Activated CD4-positive, alpha-beta T cell treated with anti-CD3 and anti-CD28 coated beads, Interleukin-2, amount 50 U/mL, for 48 hours (primary cell): ENCODE data around the gene TATDN3.
"Not testable (repeated sequence)": the region's sequence is repeated elsewhere in the genome, so short reads cannot be mapped to it uniquely, and the experiment has no call there.

Source experiments
- DNase-seq, 2 experiments: peaks; one replicate each; pipeline ENCODE4 v3.0.0-alpha.2; 2020

Gene TATDN3

DNA sequence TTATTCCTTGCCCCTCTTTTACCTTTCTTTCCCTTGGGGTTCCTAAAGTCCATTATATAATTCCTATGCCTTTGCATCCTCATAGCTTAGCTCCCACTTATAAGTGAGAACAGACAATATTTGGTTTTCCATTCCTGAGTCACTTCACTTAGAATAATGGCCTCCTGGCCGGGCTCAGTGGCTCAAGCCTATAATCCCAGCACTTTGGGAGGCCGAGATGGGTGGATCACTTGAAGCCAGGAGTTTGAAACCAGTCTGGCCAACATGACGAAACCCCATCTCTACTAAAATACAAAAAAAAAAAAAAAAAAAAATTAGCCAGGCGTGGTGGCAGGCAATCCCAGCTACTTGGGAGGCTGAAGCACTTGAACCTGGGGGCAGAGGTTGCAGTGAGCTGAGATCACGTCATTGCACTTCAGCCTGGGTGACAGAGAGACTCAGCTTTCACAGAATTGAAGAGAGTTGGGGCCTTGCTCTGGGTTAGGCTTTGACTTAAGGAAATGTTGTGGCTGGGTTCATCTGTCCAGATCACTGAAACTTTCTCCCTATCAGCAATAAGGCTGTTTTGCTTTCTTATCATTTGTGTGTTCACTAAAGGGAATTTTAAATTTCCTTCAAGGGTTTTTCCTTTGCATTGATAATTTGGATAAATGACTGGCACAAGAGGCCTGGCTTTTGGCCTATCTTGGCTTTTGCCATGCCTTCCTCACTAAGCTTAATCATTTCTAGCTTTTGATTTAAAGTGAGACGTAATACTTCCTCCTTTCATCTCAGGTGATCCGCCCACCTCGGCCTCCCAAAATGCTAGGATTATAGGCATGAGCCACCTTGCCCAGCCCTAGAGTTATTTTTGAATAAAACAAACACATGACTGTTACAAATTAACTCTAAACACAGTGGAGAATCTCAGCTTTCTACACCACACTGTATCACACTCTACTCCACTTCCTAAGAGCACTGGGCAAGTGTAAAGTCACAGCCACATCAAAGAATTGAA is 41.8 kb downstream of the TATDN3 start:
- DNase-seq = peak in 1 of 2 experiments; percentile 13

GRCh38 chr1:212838145-212838544 is 46.5 kb downstream of the TATDN3 start:
- no peak for DNase-seq

DNA sequence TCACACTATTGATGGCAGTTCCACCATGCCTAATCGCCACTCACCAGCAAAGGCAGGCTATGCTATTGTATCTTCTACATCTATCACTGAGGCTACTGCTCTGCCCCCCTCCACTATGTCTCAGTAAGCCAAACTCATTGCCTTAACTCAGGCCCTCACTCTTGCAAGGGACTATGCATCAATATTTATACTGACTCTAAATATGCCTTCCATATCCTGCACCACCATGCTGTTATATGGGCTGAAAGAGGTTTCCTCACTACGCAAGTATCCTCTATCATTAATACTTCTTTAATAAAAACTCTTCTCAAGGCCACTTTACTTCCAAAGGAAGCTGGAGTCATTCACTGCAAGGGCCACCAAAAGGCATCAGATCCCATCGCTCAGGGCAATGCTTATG is 52.8 kb downstream of the TATDN3 start:
- not testable (repeated sequence) for DNase-seq

GRCh38 chr1:212847549-212847948 is 55.9 kb downstream of the TATDN3 start, which contains the start of gene SPATA45:
Gene SPATA45, minus strand, starts transcription at chr1:212847649. Its CDS starts 11,500 bp downstream, at chr1:212836149.
- no peak for DNase-seq

- no peak for DNase-seq
Observed at GRCh38 chr1:212852105-212852688, 60.5 kb downstream of the TATDN3 start.

DNA sequence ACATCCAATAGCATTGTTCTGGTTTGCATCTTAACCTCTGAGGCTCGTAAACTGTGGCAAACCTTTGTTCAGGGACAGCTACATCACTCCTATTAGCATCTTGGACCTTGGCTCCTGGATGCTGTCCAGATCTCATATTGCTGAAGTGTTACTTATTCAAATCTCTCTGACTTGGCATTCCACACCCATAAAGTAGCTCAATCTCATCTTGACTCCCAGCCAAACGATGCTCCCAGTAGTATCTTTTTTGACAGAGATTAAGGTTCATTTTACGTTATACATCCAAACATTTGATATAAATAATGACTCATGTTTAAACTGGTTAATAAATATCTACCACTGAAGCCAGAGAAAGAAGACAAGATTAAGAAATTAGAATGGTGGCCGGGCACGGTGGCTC is 62.0 kb downstream of the TATDN3 start:
- no peak for DNase-seq

DNA sequence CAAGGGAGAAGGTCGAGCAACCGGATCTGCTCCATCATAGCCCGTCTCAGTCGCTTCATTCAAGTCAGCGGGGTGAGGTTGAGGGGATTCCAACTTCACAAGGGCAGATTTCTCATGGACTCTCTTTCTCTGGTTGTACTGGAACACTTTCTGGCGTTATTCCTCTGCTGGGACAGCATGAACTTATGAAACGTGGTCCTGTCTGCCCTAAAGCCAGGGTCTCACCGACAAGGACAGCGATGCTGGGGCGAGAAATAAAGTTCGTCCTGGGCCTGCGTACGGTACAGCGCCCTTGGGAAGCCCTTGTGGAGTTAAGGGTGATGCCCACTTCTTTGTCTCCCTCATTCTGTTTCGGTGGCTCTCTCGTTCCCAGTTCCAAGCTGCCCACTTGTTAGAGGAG is 65.1 kb downstream of the TATDN3 start:
- no peak for DNase-seq

- DNase-seq = peak; percentile 96 to 97
Observed at GRCh38 chr1:212857992-212858460, 66.3 kb downstream of the TATDN3 start, which contains the start of gene FLVCR1. Gene FLVCR1, plus strand, starts transcription at chr1:212858275. Its CDS starts 178 bp downstream, at chr1:212858453.

GRCh38 chr1:212858461-212859265 is 67.0 kb downstream of the TATDN3 start:
- peak; percentile 25 to 26 for DNase-seq

GRCh38 chr1:212860713-212861581 is 69.3 kb downstream of the TATDN3 start:
- DNase-seq = no peak

DNA sequence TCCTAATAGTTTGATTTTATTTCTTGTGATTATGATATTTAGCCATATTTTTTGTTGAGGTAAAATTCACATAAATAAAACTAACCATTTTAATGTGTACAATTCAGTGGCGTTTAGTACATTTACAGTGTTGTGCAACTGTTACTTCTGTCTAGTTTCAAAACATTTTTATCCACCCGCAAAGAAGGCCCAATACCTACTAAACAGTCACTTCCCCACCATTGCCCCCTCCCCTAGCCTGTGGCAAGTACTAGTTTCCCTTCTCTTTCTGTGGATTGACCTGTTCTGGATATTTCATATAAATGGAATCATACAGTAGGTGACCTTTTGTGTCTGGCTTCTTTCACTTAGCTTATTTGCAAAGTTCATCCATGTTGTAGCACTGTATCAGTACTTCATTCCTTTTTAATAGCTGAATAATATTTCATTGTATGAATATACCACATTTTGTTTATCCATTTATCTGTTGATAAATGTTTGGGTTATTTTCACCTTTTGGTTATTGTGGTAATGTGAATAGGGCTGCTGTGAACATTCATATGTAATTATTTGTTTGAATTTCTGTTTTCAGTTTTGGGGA is 70.5 kb downstream of the TATDN3 start:
- DNase-seq = no peak

DNA sequence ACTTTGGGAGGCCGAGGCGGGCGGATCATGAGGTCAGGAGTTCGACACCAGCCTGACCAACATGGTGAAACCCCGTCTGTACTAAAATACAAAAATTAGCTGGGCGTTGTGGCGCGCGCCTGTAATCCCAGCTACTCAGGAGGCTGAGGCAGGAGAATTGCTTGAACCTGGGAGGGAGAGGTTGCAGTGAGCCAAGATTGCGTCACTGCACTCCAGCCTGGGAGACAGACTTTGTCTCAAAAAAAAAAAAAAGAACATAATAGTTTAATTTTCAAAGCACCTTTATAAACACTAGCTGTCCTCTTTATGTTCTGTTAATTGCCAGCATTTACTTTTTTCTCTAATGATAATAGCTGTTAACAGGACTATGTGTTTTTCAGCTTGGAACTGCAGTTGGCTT is 71.7 kb downstream of the TATDN3 start:
- not testable (repeated sequence) for DNase-seq

DNA sequence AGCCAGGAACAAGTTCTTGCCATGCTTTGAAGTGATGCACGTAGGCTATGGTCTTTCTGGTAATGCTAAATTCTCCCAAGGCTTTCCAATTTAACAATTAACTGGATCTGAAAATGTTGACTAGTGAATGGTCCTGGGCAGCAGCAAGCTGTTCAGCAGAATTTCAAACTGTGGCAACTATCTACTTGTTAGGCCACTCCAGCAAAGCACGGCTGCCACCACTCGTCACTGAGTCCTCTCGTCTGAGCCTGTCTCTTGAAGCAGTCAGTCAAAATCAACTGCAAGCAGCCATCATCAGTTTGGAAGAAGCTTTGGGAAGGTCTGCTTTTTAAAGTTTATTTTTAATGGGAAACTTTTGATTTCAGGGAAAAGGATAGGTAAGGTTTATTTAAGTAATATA is 72.5 kb downstream of the TATDN3 start:
- DNase-seq = no peak
